CD4-positive, alpha-beta memory T cell (primary cell): ENCODE data around the gene VEZT. TPM values are rescaled to one million over a fixed set of nuclear protein-coding genes. Genes with fewer than 3 reads are reported as not detected.

Source experiments
- CTCF ChIA-PET: fragments of 350-600 bp; sonication (Branson Sonifier 250); formaldehyde crosslinking; loops from one replicate; lab custom pipeline; 2021; ENCODE audit warnings: inconsistent platforms; ENCODE audit not compliant: partially characterized antibody; lab: Charles Lee
- POLR2A ChIA-PET: fragments of 350-600 bp; sonication (Branson Sonifier 250); formaldehyde crosslinking; loops from one replicate; lab custom pipeline; 2021; ENCODE audit not compliant: partially characterized antibody; lab: Charles Lee
- DNase-seq, 5 donors: peaks; one replicate each; pipeline versions ENCODE4 v3.0.0 to v3.0.0-alpha.2; 2020 to 2022; ENCODE audit warnings: mixed read lengths in 1 of 5
- H3K27ac ChIP-seq: one replicate; pipeline ENCODE4 v1.7.0; 2013; ENCODE audit warnings: low read depth, low read length
- H3K27me3 ChIP-seq: 2 replicates; pipeline ENCODE4 v1.7.0; 2013; ENCODE audit warnings: mild to moderate bottlenecking, low read length, moderate library complexity; ENCODE audit not compliant: insufficient read depth
- H3K36me3 ChIP-seq: 2 replicates; pipeline ENCODE4 v1.7.0; 2013; ENCODE audit warnings: mild to moderate bottlenecking, low read length, moderate library complexity; ENCODE audit not compliant: insufficient read depth
- H3K4me1 ChIP-seq: 2 replicates; pipeline ENCODE4 v1.7.0; 2013; ENCODE audit warnings: mild to moderate bottlenecking, low read length, moderate library complexity; ENCODE audit not compliant: insufficient read depth
- H3K4me3 ChIP-seq, 2 donors: one replicate each; pipeline ENCODE4 v1.7.0; 2013; ENCODE audit warnings: low read length in 2 of 2, mild to moderate bottlenecking in 1 of 2
- H3K9me3 ChIP-seq, 2 donors: one replicate each; pipeline ENCODE4 v1.7.0; 2013; ENCODE audit warnings: low read length in 2 of 2, control low read depth in 1 of 2; ENCODE audit not compliant: control insufficient read depth in 1 of 2
- H3K27ac Mint-ChIP-seq, 7 donors: one replicate each; pipeline ENCODE4 v1.8.0; 2020 to 2021; ENCODE audit warnings: mixed read lengths in 7 of 7, mild to moderate bottlenecking in 6 of 7, inconsistent platforms in 3 of 7, moderate library complexity in 3 of 7
- H3K27me3 Mint-ChIP-seq, 2 donors: one replicate each; pipeline ENCODE4 v1.8.0; 2020 to 2021; ENCODE audit warnings: mixed read lengths in 2 of 2
- H3K36me3 Mint-ChIP-seq, 2 donors: one replicate each; pipeline ENCODE4 v1.8.0; 2020 to 2021; ENCODE audit warnings: mixed read lengths in 2 of 2, inconsistent platforms in 1 of 2, mild to moderate bottlenecking in 1 of 2
- H3K4me1 Mint-ChIP-seq, 4 donors: one replicate each; pipeline ENCODE4 v1.8.0; 2020 to 2021; ENCODE audit warnings: mixed read lengths in 4 of 4, mild to moderate bottlenecking in 1 of 4
- H3K4me3 Mint-ChIP-seq, 8 donors: one replicate each; pipeline ENCODE4 v1.8.0; 2020 to 2021; ENCODE audit warnings: mixed read lengths in 8 of 8, mild to moderate bottlenecking in 7 of 8, moderate library complexity in 6 of 8, inconsistent platforms in 3 of 8
- H3K9me3 Mint-ChIP-seq, 8 donors: one replicate each; pipeline ENCODE4 v1.8.0; 2020 to 2021; ENCODE audit warnings: mixed read lengths in 8 of 8, mild to moderate bottlenecking in 5 of 8, inconsistent platforms in 3 of 8, moderate library complexity in 1 of 8
- intact Hi-C: fragments of 100-400 bp; cut with micrococcal nuclease; formaldehyde crosslinking; loops from one replicate; pipeline ENCODE4 v1.15.1; 2023
- polyA plus RNA-seq, 2 donors: library from polyadenylated mRNA; unstranded; fragments of 300-500 nt; fragmentation: Illumina TruSeq; gene quantifications; one replicate each; pipeline ENCODE4 v1.2.3, GENCODE V29; 2021
- total RNA-seq, 2 experiments: library from RNA; stranded (reverse); gene quantifications; one replicate each; pipeline ENCODE4 v1.2.3, GENCODE V29; 2021

Gene VEZT
- total and polyA plus RNA-seq, 4 experiments from 2014 or later = 22.3 to 49.4 (median 34.9) TPM

- intact Hi-C loops = no loop called here
- Histone ChIP-seq H3K4me1 (no peaks in the 10 kb centered on the region), H3K27me3 (no peaks in the 10 kb centered on the region), H3K9me3 (no peaks in the 10 kb centered on the region), H3K27ac (no peak overlapping the region), H3K4me3 (no peak overlapping the region), H3K36me3 (no peaks in the 10 kb centered on the region)
- H3K36me3 Mint-ChIP-seq = no peaks in the 10 kb centered on the region
- ChIA-PET CTCF (no interaction called here), POLR2A (no interaction called here)
- no peaks in the 10 kb centered on the region for H3K27me3 Mint-ChIP-seq
- DNase-seq = no peak
- no peak overlapping the region for H3K4me3 Mint-ChIP-seq
- H3K9me3 Mint-ChIP-seq = no peaks in the 10 kb centered on the region
- H3K4me1 Mint-ChIP-seq = no peaks in the 10 kb centered on the region
- no peak overlapping the region for H3K27ac Mint-ChIP-seq
Observed at GRCh38 chr12:95179011-95179410, 38.6 kb upstream of the VEZT start.

GRCh38 chr12:95181103-95181502, 36.5 kb upstream of the VEZT start:
- H3K9me3 Mint-ChIP-seq = no peaks in the 10 kb centered on the region
- ChIA-PET POLR2A (no interaction called here), CTCF (no interaction called here)
- no peaks in the 10 kb centered on the region for H3K4me1 ChIP-seq
- H3K27me3 Mint-ChIP-seq = no peaks in the 10 kb centered on the region
- no peaks in the 10 kb centered on the region for H3K9me3 ChIP-seq
- DNase-seq = no peak
- H3K27ac ChIP-seq = no peak overlapping the region
- no peak overlapping the region for H3K4me3 ChIP-seq
- no peaks in the 10 kb centered on the region for H3K36me3 Mint-ChIP-seq
- intact Hi-C loops = no loop called here
- H3K36me3 ChIP-seq = no peaks in the 10 kb centered on the region
- H3K4me1 Mint-ChIP-seq = no peaks in the 10 kb centered on the region
- no peak overlapping the region for H3K4me3 Mint-ChIP-seq
- no peaks in the 10 kb centered on the region for H3K27me3 ChIP-seq
- H3K27ac Mint-ChIP-seq = no peak overlapping the region

GRCh38 chr12:95182868-95183415, 34.7 kb upstream of the VEZT start:
- Histone ChIP-seq H3K9me3 (no peaks in the 10 kb centered on the region), H3K4me1 (no peaks in the 10 kb centered on the region), H3K4me3 (no peak overlapping the region), H3K27ac (no peak overlapping the region), H3K27me3 (no peaks in the 10 kb centered on the region), H3K36me3 (no peaks in the 10 kb centered on the region)
- H3K27ac Mint-ChIP-seq = no peak overlapping the region
- no peak for DNase-seq
- no peaks in the 10 kb centered on the region for H3K36me3 Mint-ChIP-seq
- ChIA-PET POLR2A (no interaction called here), CTCF (no interaction called here)
- no peaks in the 10 kb centered on the region for H3K27me3 Mint-ChIP-seq
- intact Hi-C loops = no loop called here
- H3K9me3 Mint-ChIP-seq = no peaks in the 10 kb centered on the region
- no peak overlapping the region for H3K4me3 Mint-ChIP-seq
- H3K4me1 Mint-ChIP-seq = no peaks in the 10 kb centered on the region

GRCh38 chr12:95184121-95184520, 33.5 kb upstream of the VEZT start:
- Mint-ChIP-seq H3K4me1 (no peaks in the 10 kb centered on the region), H3K27ac (no peak overlapping the region)
- intact Hi-C loops = no loop called here

GRCh38 chr12:95185072-95185471, 32.5 kb upstream of the VEZT start:
- Histone ChIP-seq H3K9me3 (no peaks in the 10 kb centered on the region), H3K36me3 (no peaks in the 10 kb centered on the region), H3K27ac (no peak overlapping the region), H3K4me1 (no peaks in the 10 kb centered on the region), H3K4me3 (no peak overlapping the region), H3K27me3 (no peaks in the 10 kb centered on the region)
- no peaks in the 10 kb centered on the region for H3K4me1 Mint-ChIP-seq
- intact Hi-C loops = no loop called here
- H3K27me3 Mint-ChIP-seq = no peaks in the 10 kb centered on the region
- H3K36me3 Mint-ChIP-seq = no peaks in the 10 kb centered on the region
- no peak for DNase-seq
- no peaks in the 10 kb centered on the region for H3K9me3 Mint-ChIP-seq
- ChIA-PET CTCF (no interaction called here), POLR2A (no interaction called here)
- no peak overlapping the region for H3K27ac Mint-ChIP-seq
- H3K4me3 Mint-ChIP-seq = no peak overlapping the region

More at GRCh38 chr12:95184121-95184520, 33.5 kb upstream of the VEZT start:
- no peaks in the 10 kb centered on the region for H3K9me3 ChIP-seq
- H3K27me3 ChIP-seq = no peaks in the 10 kb centered on the region
- no peaks in the 10 kb centered on the region for H3K36me3 ChIP-seq
- POLR2A ChIA-PET = no interaction called here
- no peak overlapping the region for H3K4me3 ChIP-seq
- H3K36me3 Mint-ChIP-seq = no peaks in the 10 kb centered on the region
- CTCF ChIA-PET = no interaction called here
- no peak overlapping the region for H3K27ac ChIP-seq
- no peak overlapping the region for H3K4me3 Mint-ChIP-seq
- H3K9me3 Mint-ChIP-seq = no peaks in the 10 kb centered on the region
- DNase-seq = no peak
- no peaks in the 10 kb centered on the region for H3K27me3 Mint-ChIP-seq
- H3K4me1 ChIP-seq = no peaks in the 10 kb centered on the region

- Histone ChIP-seq H3K27me3 (no peaks in the 10 kb centered on the region), H3K9me3 (no peaks in the 10 kb centered on the region), H3K4me1 (no peaks in the 10 kb centered on the region), H3K4me3 (no peak overlapping the region), H3K27ac (no peak overlapping the region), H3K36me3 (no peaks in the 10 kb centered on the region)
- intact Hi-C loops = no loop called here
- no peaks in the 10 kb centered on the region for H3K9me3 Mint-ChIP-seq
- no peak overlapping the region for H3K27ac Mint-ChIP-seq
- H3K4me3 Mint-ChIP-seq = no peak overlapping the region
- CTCF ChIA-PET = no interaction called here
- H3K27me3 Mint-ChIP-seq = no peaks in the 10 kb centered on the region
- no peaks in the 10 kb centered on the region for H3K36me3 Mint-ChIP-seq
- DNase-seq = no peak
- no peaks in the 10 kb centered on the region for H3K4me1 Mint-ChIP-seq
- POLR2A ChIA-PET = interaction anchor here (0.5 kb wide), 1 partner anchor 40 kb away, joined by 4 read pairs; no protein-coding TSS in a partner anchor
Observed at GRCh38 chr12:95185854-95186253, 31.8 kb upstream of the VEZT start.

- Mint-ChIP-seq H3K27ac (no peak overlapping the region), H3K4me3 (no peak overlapping the region), H3K9me3 (no peaks in the 10 kb centered on the region), H3K27me3 (peaks cover 4% of the 10 kb centered on the region in 2 donors), H3K4me1 (peaks cover 0 to 2% (median 0%) of the 10 kb centered on the region in 4 donors), H3K36me3 (no peaks in the 10 kb centered on the region)
- Histone ChIP-seq H3K27me3 (no peaks in the 10 kb centered on the region), H3K27ac (no peak overlapping the region), H3K36me3 (no peaks in the 10 kb centered on the region), H3K9me3 (no peaks in the 10 kb centered on the region), H3K4me3 (no peak overlapping the region), H3K4me1 (no peaks in the 10 kb centered on the region)
- intact Hi-C loops = no loop called here
- CTCF ChIA-PET = interaction anchor here (1.1 kb wide), 1 partner anchor 72 kb away, joined by 3 read pairs; no protein-coding TSS in a partner anchor
- POLR2A ChIA-PET = no interaction called here
- DNase-seq = no peak
Observed at GRCh38 chr12:95187865-95188415, 29.7 kb upstream of the VEZT start.
